Osteocyte (in vitro differentiated cells): ENCODE measurements around the gene SPPL3. TPM values are rescaled to one million over a fixed set of nuclear protein-coding genes. Genes with fewer than 3 reads are reported as not detected.

Source experiments
- DNase-seq: peaks from one replicate; pipeline ENCODE4 v3.0.0; 2021; ENCODE audit warnings: mixed read lengths; ENCODE audit not compliant: unreplicated experiment; ENCODE audit errors: extremely low spot score
- H3K27ac Mint-ChIP-seq: one replicate; pipeline ENCODE4 v1.8.0; 2021; ENCODE audit warnings: mild to moderate bottlenecking, mixed read lengths; ENCODE audit not compliant: unreplicated experiment
- H3K27me3 Mint-ChIP-seq: one replicate; pipeline ENCODE4 v1.8.0; 2021; ENCODE audit warnings: mixed read lengths; ENCODE audit not compliant: unreplicated experiment
- H3K36me3 Mint-ChIP-seq: one replicate; pipeline ENCODE4 v1.8.0; 2021; ENCODE audit warnings: mixed read lengths; ENCODE audit not compliant: unreplicated experiment
- H3K4me1 Mint-ChIP-seq: one replicate; pipeline ENCODE4 v1.8.0; 2021; ENCODE audit warnings: mixed read lengths; ENCODE audit not compliant: unreplicated experiment
- H3K4me3 Mint-ChIP-seq: one replicate; pipeline ENCODE4 v1.8.0; 2021; ENCODE audit warnings: mild to moderate bottlenecking, moderate library complexity, mixed read lengths; ENCODE audit not compliant: unreplicated experiment
- H3K9me3 Mint-ChIP-seq: one replicate; pipeline ENCODE4 v1.8.0; 2021; ENCODE audit warnings: mixed read lengths; ENCODE audit not compliant: unreplicated experiment
- CTCF ChIP-seq: fragments of 200-600 bp; sonication (generic); IDR thresholded peaks from 2 replicates; pipeline ENCODE4 v1.5.0; 2021; ENCODE audit warnings: antibody characterized with exemption, mild to moderate bottlenecking, moderate library complexity
- total RNA-seq: library from RNA; stranded (reverse); gene quantifications from 2 replicates; pipeline ENCODE4 v1.2.1, GENCODE V29; 2021

SPPL3 gene
- total RNA-seq, 1 donor from 2014 or later, result 61.7 TPM

GRCh38 chr12:120758798-120759590, 145.2 kb downstream of the SPPL3 start:
- Mint-ChIP-seq H3K36me3 (peaks cover 16% of the 10 kb centered on the region), H3K4me1 (peaks cover 26% of the 10 kb centered on the region), H3K9me3 (peaks cover 5% of the 10 kb centered on the region), H3K4me3 (no peak overlapping the region), H3K27ac (no peak overlapping the region), H3K27me3 (no peaks in the 10 kb centered on the region)
- no peak for DNase-seq
- no peak for TF ChIP-seq CTCF

- peaks cover 5% of the 10 kb centered on the region for H3K9me3 Mint-ChIP-seq
Observed at GRCh38 chr12:120757949-120758348, 146.2 kb downstream of the SPPL3 start.

GRCh38 chr12:120757226-120757742, 146.9 kb downstream of the SPPL3 start:
- Mint-ChIP-seq H3K27me3 (no peaks in the 10 kb centered on the region), H3K36me3 (peaks cover 9% of the 10 kb centered on the region), H3K4me3 (no peak overlapping the region), H3K27ac (no peak overlapping the region), H3K9me3 (peaks cover 5% of the 10 kb centered on the region), H3K4me1 (peaks cover 20% of the 10 kb centered on the region)
- TF ChIP-seq CTCF, result no peak
- no peak for DNase-seq

More at GRCh38 chr12:120757949-120758348, 146.2 kb downstream of the SPPL3 start:
- Mint-ChIP-seq H3K27ac (no peak overlapping the region), H3K4me3 (no peak overlapping the region), H3K27me3 (no peaks in the 10 kb centered on the region), H3K36me3 (peaks cover 11% of the 10 kb centered on the region), H3K4me1 (peaks cover 25% of the 10 kb centered on the region)
- no peak for DNase-seq
- no peak for TF ChIP-seq CTCF

GRCh38 chr12:120755269-120755668, 148.9 kb downstream of the SPPL3 start:
- Mint-ChIP-seq H3K27me3 (no peaks in the 10 kb centered on the region), H3K27ac (no peak overlapping the region), H3K4me3 (no peak overlapping the region), H3K36me3 (peaks cover 2% of the 10 kb centered on the region), H3K9me3 (peaks cover 5% of the 10 kb centered on the region), H3K4me1 (peaks cover 3% of the 10 kb centered on the region)
- TF ChIP-seq CTCF, result no peak
- no peak for DNase-seq

GRCh38 chr12:120754792-120755191, 149.4 kb downstream of the SPPL3 start:
- no peak for TF ChIP-seq CTCF
- H3K36me3 Mint-ChIP-seq, result no peaks in the 10 kb centered on the region
- no peak overlapping the region for H3K27ac Mint-ChIP-seq
- no peak for DNase-seq
- no peaks in the 10 kb centered on the region for H3K27me3 Mint-ChIP-seq
- peaks cover 3% of the 10 kb centered on the region for H3K4me1 Mint-ChIP-seq
- H3K4me3 Mint-ChIP-seq, result no peak overlapping the region
- H3K9me3 Mint-ChIP-seq, result peaks cover 5% of the 10 kb centered on the region
